Measurements from ENCODE around the gene CXCR2. TPM values are rescaled to one million over a fixed set of nuclear protein-coding genes. Genes with fewer than 3 reads are reported as not detected.

Gene CXCR2
- total RNA-seq, 2 experiments from 2014 or later: not detected

DNA sequence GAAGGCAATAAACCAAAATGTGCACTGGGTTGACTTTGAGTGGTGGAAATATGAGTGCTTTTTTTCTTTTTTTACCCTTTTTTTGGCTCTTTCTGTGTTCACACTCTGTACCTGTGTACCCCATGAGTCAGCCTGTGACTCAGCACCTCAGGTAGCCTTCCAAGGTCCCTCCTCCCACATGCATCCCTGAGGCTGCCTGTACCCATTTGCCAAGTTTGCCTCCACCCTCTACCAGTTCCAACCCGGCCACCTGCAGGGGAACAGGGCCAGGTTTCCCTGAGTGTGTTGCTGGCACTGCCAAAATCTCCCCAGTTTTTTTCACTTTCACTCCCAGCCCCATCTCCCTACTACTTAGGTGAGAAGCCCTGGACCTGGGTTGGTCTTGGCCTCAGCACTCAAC lies 26.9 kb downstream of the CXCR2 start:
- CTCF ChIA-PET (ENCODE audit: unreplicated experiment): no interaction called here
- H3K9me2 ChIP-seq (ENCODE audit: insufficient read depth, low read length): no peaks in the 10 kb centered on the region
- H3K27ac ChIP-seq (ENCODE audit: low read depth, low read length, poor library complexity, severe bottlenecking): no peak overlapping the region
- BruUV-seq (replicated peaks): no TSS peak
- intact Hi-C loops (cut with micrococcal nuclease; ENCODE audit: unreplicated experiment): no loop called here
- no peaks in the 10 kb centered on the region for H3K9me3 ChIP-seq (ENCODE audit: low read length)
- H2AFZ ChIP-seq (ENCODE audit: low read length): no peak overlapping the region
- no peaks in the 10 kb centered on the region for H3K79me2 ChIP-seq (ENCODE audit: insufficient read depth, low read depth, low read length)
- TF ChIP-seq, protein P1, sequence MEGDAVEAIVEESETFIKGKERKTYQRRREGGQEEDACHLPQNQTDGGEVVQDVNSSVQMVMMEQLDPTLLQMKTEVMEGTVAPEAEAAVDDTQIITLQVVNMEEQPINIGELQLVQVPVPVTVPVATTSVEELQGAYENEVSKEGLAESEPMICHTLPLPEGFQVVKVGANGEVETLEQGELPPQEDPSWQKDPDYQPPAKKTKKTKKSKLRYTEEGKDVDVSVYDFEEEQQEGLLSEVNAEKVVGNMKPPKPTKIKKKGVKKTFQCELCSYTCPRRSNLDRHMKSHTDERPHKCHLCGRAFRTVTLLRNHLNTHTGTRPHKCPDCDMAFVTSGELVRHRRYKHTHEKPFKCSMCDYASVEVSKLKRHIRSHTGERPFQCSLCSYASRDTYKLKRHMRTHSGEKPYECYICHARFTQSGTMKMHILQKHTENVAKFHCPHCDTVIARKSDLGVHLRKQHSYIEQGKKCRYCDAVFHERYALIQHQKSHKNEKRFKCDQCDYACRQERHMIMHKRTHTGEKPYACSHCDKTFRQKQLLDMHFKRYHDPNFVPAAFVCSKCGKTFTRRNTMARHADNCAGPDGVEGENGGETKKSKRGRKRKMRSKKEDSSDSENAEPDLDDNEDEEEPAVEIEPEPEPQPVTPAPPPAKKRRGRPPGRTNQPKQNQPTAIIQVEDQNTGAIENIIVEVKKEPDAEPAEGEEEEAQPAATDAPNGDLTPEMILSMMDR (conservative IDR thresholded peaks at IDR 0.05; ENCODE audit: low read length): no peak
- no peak for TF ChIP-seq EZH2phosphoT487 (IDR thresholded peaks at IDR 0.05; ENCODE audit: borderline replicate concordance, low read depth, low read length)
- no peak overlapping the region for H3K4me2 ChIP-seq (ENCODE audit: low read length)
- no peak for DNase-seq (ENCODE audit: low spot score)
- no peak overlapping the region for H3K4me3 ChIP-seq (ENCODE audit: low read depth, low read length, poor library complexity, severe bottlenecking)
- no peaks in the 10 kb centered on the region for H4K20me1 ChIP-seq (ENCODE audit: insufficient read depth, low read length)
- POLR2A ChIA-PET: no interaction called here
- H3K4me1 ChIP-seq (ENCODE audit: insufficient read depth, low read length, poor library complexity, severe bottlenecking): no peaks in the 10 kb centered on the region
- no peaks in the 10 kb centered on the region for H3K36me3 ChIP-seq (ENCODE audit: insufficient read depth, low read length)

DNA sequence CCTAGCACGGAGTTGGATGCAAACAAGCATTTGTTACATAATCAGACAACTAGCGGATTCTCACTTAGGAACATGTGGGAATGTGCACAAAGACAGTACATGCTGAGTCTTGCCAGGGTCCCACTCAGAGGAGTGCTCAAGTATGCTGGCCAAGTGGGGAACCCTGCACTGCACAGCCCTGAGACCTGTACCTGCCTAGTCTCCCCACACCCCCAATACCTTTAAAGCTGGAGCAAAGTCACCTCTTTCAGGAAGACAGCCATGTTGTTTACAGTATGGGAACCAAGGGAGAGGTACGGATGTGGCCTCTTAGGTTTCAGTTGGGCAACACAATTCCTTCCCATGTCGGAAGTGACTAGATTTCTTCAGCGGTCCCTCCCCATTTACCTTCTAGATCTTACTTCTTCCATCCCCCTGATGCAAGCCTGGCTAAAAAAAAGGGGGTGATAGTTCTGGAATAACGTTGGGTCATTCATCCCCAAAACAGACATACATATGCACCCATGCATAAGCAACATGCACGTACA lies 30.2 kb downstream of the CXCR2 start:
- Histone ChIP-seq H3K27ac (ENCODE audit: low read depth, low read length, poor library complexity, severe bottlenecking) (no peak overlapping the region), H3K9me2 (ENCODE audit: insufficient read depth, low read length) (no peaks in the 10 kb centered on the region), H3K4me1 (ENCODE audit: insufficient read depth, low read length, poor library complexity, severe bottlenecking) (no peaks in the 10 kb centered on the region), H4K20me1 (ENCODE audit: insufficient read depth, low read length) (no peaks in the 10 kb centered on the region), H3K4me2 (ENCODE audit: low read length) (no peak overlapping the region), H3K79me2 (ENCODE audit: insufficient read depth, low read depth, low read length) (no peaks in the 10 kb centered on the region), H3K9me3 (ENCODE audit: low read length) (no peaks in the 10 kb centered on the region), H3K36me3 (ENCODE audit: insufficient read depth, low read length) (no peaks in the 10 kb centered on the region), H2AFZ (ENCODE audit: low read length) (no peak overlapping the region), H3K4me3 (ENCODE audit: low read depth, low read length, poor library complexity, severe bottlenecking) (no peak overlapping the region)
- no peak for DNase-seq (ENCODE audit: low spot score)
- TF ChIP-seq EZH2phosphoT487 (IDR thresholded peaks at IDR 0.05; ENCODE audit: borderline replicate concordance, low read depth, low read length): no peak
- TF ChIP-seq, protein P1 (conservative IDR thresholded peaks at IDR 0.05; ENCODE audit: low read length): no peak
- ChIA-PET CTCF (ENCODE audit: unreplicated experiment) (no interaction called here), POLR2A (no interaction called here)
- intact Hi-C loops (cut with micrococcal nuclease; ENCODE audit: unreplicated experiment): no loop called here
- BruUV-seq (replicated peaks): no TSS peak

DNA sequence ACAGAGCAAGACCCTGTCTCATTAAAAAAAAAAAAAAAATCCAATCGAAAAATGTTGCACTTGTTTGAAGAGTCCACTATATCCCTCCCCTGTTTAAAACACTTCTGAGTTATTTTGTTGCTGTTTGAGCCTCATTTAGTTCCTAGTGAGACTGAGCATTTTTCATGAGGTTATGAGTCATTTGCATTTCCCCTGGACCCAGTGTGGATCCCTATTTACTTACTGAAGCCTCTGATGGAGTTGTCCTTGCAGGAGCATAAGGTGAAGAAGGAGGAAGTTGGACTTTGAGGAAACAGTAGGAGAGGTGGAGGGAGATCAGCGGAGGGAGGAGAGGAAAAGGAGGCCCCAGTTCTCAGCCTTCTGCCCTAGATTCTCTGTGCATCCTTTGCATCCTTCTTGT lies 35.8 kb downstream of the CXCR2 start:
- no peaks in the 10 kb centered on the region for H3K36me3 ChIP-seq (ENCODE audit: insufficient read depth, low read length)
- no peaks in the 10 kb centered on the region for H3K9me3 ChIP-seq (ENCODE audit: low read length)
- no peak for DNase-seq (ENCODE audit: low spot score)
- H3K79me2 ChIP-seq (ENCODE audit: insufficient read depth, low read depth, low read length): no peaks in the 10 kb centered on the region
- POLR2A ChIA-PET: no interaction called here
- no peaks in the 10 kb centered on the region for H3K4me1 ChIP-seq (ENCODE audit: insufficient read depth, low read length, poor library complexity, severe bottlenecking)
- H2AFZ ChIP-seq (ENCODE audit: low read length): no peak overlapping the region
- BruUV-seq (replicated peaks): no TSS peak
- no peaks in the 10 kb centered on the region for H4K20me1 ChIP-seq (ENCODE audit: insufficient read depth, low read length)
- H3K9me2 ChIP-seq (ENCODE audit: insufficient read depth, low read length): no peaks in the 10 kb centered on the region
- TF ChIP-seq EZH2phosphoT487 (IDR thresholded peaks at IDR 0.05; ENCODE audit: borderline replicate concordance, low read depth, low read length): no peak
- TF ChIP-seq, protein P1 (conservative IDR thresholded peaks at IDR 0.05; ENCODE audit: low read length): no peak
- no peak overlapping the region for H3K4me3 ChIP-seq (ENCODE audit: low read depth, low read length, poor library complexity, severe bottlenecking)
- CTCF ChIA-PET (ENCODE audit: unreplicated experiment): no interaction called here
- H3K27ac ChIP-seq (ENCODE audit: low read depth, low read length, poor library complexity, severe bottlenecking): no peak overlapping the region
- H3K4me2 ChIP-seq (ENCODE audit: low read length): no peak overlapping the region
- intact Hi-C loops (cut with micrococcal nuclease; ENCODE audit: unreplicated experiment): no loop called here

Data from OCI-LY7 (cell line).